Head of caudate nucleus (tissue), 42 donors: ENCODE results near the gene ATAD2B.
"Not testable (repeated sequence)": the region's sequence is repeated elsewhere in the genome, so short reads cannot be mapped to it uniquely, and the experiment has no call there.

Experiments
- DNase-seq, 42 donors: peaks; one replicate each; pipeline versions ENCODE4 v3.0.0 to v3.0.0-alpha.2; 2020 to 2021; ENCODE audit warnings: mixed read lengths in 7 of 42
- intact Hi-C: fragments of 100-400 bp; cut with DNase I; formaldehyde crosslinking; loops from one replicate; pipeline ENCODE4 v1.15.0; 2022

ATAD2B gene

GRCh38 chr2:23767876-23768621, 158.9 kb downstream of the ATAD2B start:
- DNase-seq: no peak
- intact Hi-C loops: no loop called here

GRCh38 chr2:23762141-23762540, 164.8 kb downstream of the ATAD2B start:
- intact Hi-C loops: no loop called here
- no peak for DNase-seq

GRCh38 chr2:23761638-23762037, 165.3 kb downstream of the ATAD2B start:
- intact Hi-C loops: no loop called here

GRCh38 chr2:23760736-23761135, 166.2 kb downstream of the ATAD2B start:
- intact Hi-C loops: no loop called here
- DNase-seq: no peak

More at GRCh38 chr2:23761638-23762037, 165.3 kb downstream of the ATAD2B start:
- no peak for DNase-seq

- DNase-seq: peak in 4 of 42 donors; percentile 4 to 41 (median 17)
- intact Hi-C loops: no loop called here
These were observed 169.1 kb downstream of the ATAD2B start for GRCh38 chr2:23757686-23758433.

- intact Hi-C loops: no loop called here
- no peak for DNase-seq
These were observed 170.2 kb downstream of the ATAD2B start for GRCh38 chr2:23756593-23757292.

GRCh38 chr2:23754970-23755369, 172.0 kb downstream of the ATAD2B start:
- intact Hi-C loops: no loop called here
- DNase-seq: no peak

- intact Hi-C loops: no loop called here
- DNase-seq: no peak
These were observed 173.5 kb downstream of the ATAD2B start for GRCh38 chr2:23753291-23754010.

GRCh38 chr2:23751747-23752265, 175.1 kb downstream of the ATAD2B start:
- no peak for DNase-seq
- intact Hi-C loops: no loop called here

GRCh38 chr2:23746141-23746863, 180.6 kb downstream of the ATAD2B start:
- intact Hi-C loops: no loop called here
- no peak for DNase-seq

- peak in 1 of 42 donors; percentile 1 for DNase-seq
- intact Hi-C loops: no loop called here
These were observed 181.2 kb downstream of the ATAD2B start for GRCh38 chr2:23745726-23746105.

- intact Hi-C loops: no loop called here
- no peak for DNase-seq
These were observed 181.7 kb downstream of the ATAD2B start for GRCh38 chr2:23745068-23745725.

- DNase-seq, intact Hi-C loops: not testable (repeated sequence)
These were observed 190.1 kb downstream of the ATAD2B start for GRCh38 chr2:23736783-23737182.

GRCh38 chr2:23734416-23734815, 192.5 kb downstream of the ATAD2B start:
- intact Hi-C loops: no loop called here
- no peak for DNase-seq

- intact Hi-C loops, DNase-seq: not testable (repeated sequence)
These were observed 203.9 kb downstream of the ATAD2B start for GRCh38 chr2:23723029-23723428.

GRCh38 chr2:23722255-23722654, 204.7 kb downstream of the ATAD2B start:
- intact Hi-C loops: no loop called here
- no peak for DNase-seq

- intact Hi-C loops: no loop called here
These were observed 205.5 kb downstream of the ATAD2B start for GRCh38 chr2:23721454-23721826.

More at GRCh38 chr2:23721454-23721826, 205.5 kb downstream of the ATAD2B start:
- DNase-seq: no peak
